ENCODE measurements around the gene EPB41L3.

The EPB41L3 gene

DNA sequence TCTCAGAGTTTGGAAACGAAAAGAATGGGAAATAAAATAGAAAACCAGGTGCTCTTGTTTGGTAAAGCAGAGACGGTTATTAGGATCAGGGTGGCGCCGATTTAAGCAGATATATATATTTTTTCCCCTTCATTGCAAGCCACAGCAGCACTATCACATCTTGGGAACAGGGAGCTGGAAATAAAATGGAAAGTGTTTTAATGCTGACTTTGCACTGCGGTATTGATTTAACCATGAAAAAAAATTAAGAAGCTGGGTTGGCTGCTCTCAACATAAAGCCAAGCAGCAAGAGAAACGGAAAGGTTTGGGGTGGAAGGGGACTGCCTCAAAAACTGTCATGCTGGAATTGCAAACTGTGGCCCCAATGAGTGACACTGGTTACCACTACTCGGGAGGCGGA lies 145.5 kb downstream of the EPB41L3 start:
- H3K4me3 ChIP-seq (ENCODE audit: low read depth, low read length), result no peak overlapping the region
- no peak for DNase-seq (ENCODE audit: low read depth)
- no peak for TF ChIP-seq CTCF (IDR thresholded peaks at IDR 0.05; ENCODE audit: control insufficient read depth, extremely low read depth, insufficient read depth)

GRCh38 chr18:5397102-5397501 lies 146.7 kb downstream of the EPB41L3 start:
- H3K4me3 ChIP-seq (ENCODE audit: low read depth, low read length), result no peak overlapping the region
- DNase-seq (ENCODE audit: low read depth), result no peak
- TF ChIP-seq CTCF (IDR thresholded peaks at IDR 0.05; ENCODE audit: control insufficient read depth, extremely low read depth, insufficient read depth), result no peak

GRCh38 chr18:5395860-5396448 lies 147.8 kb downstream of the EPB41L3 start:
- H3K4me3 ChIP-seq (ENCODE audit: low read depth, low read length), result no peak overlapping the region
- TF ChIP-seq CTCF (IDR thresholded peaks at IDR 0.05; ENCODE audit: control insufficient read depth, extremely low read depth, insufficient read depth), result no peak
- no peak for DNase-seq (ENCODE audit: low read depth)

- H3K4me3 ChIP-seq (ENCODE audit: low read depth, low read length), result no peak overlapping the region
- no peak for DNase-seq (ENCODE audit: low read depth)
- no peak for TF ChIP-seq CTCF (IDR thresholded peaks at IDR 0.05; ENCODE audit: control insufficient read depth, extremely low read depth, insufficient read depth)
These were observed 150.0 kb downstream of the EPB41L3 start for GRCh38 chr18:5393779-5394178.

- no peak overlapping the region for H3K4me3 ChIP-seq (ENCODE audit: low read depth, low read length)
- TF ChIP-seq CTCF (IDR thresholded peaks at IDR 0.05; ENCODE audit: control insufficient read depth, extremely low read depth, insufficient read depth), result no peak
- no peak for DNase-seq (ENCODE audit: low read depth)
These were observed 152.4 kb downstream of the EPB41L3 start for GRCh38 chr18:5391409-5391808.

- DNase-seq (ENCODE audit: low read depth), result no peak
- TF ChIP-seq CTCF (IDR thresholded peaks at IDR 0.05; ENCODE audit: control insufficient read depth, extremely low read depth, insufficient read depth), result no peak
- no peak overlapping the region for H3K4me3 ChIP-seq (ENCODE audit: low read depth, low read length)
These were observed 154.4 kb downstream of the EPB41L3 start for GRCh38 chr18:5389356-5389755.

DNA sequence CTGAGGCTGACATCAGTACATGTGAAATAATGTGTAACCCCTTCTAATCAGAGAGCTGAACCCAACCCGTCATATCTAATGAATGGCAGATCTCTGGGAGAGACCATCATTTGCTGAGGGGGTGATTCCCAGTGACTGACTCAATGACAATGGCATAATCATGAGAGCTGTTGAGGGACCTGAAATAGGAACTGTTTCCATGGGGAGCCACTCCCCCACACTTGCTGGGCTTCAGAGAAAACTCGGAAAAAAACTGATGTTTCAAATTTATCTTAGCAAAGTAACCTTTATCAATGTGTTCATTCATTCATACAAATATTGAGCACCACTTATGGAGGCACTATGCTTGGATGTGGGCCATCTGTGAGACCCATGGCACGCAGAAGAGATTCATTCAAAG lies 154.9 kb downstream of the EPB41L3 start:
- no peak overlapping the region for H3K4me3 ChIP-seq (ENCODE audit: low read depth, low read length)
- no peak for DNase-seq (ENCODE audit: low read depth)
- TF ChIP-seq CTCF (IDR thresholded peaks at IDR 0.05; ENCODE audit: control insufficient read depth, extremely low read depth, insufficient read depth), result no peak

Data from LNCaP clone FGC (cell line).